SK-N-MC (cell line): ENCODE results near the gene SCAPER.
"Not testable (repeated sequence)": the region's sequence is repeated elsewhere in the genome, so short reads cannot be mapped to it uniquely, and the experiment has no call there.

ENCODE experiments used
- DNase-seq: peaks from one replicate; pipeline ENCODE4 v3.0.0-alpha.2; 2011; ENCODE audit warnings: low read depth, low spot score
- H3K27ac ChIP-seq: fragments of 200-600 bp; sonication (generic); 2 replicates; pipeline ENCODE4 v1.5.1; 2016; ENCODE audit warnings: mixed run types
- H3K36me3 ChIP-seq: fragments of 200-600 bp; sonication (generic); 2 replicates; pipeline ENCODE4 v1.6.1; 2017; ENCODE audit warnings: antibody characterized with exemption, low read length, mixed read lengths; ENCODE audit not compliant: insufficient read depth
- H3K4me3 ChIP-seq: fragments of 200-600 bp; sonication (generic); 2 replicates; pipeline ENCODE4 v1.5.1; 2016
- H3K9ac ChIP-seq: fragments of 200-600 bp; sonication (generic); 2 replicates; pipeline ENCODE4 v1.8.0; 2017; ENCODE audit warnings: mixed run types, mixed read lengths; ENCODE audit not compliant: insufficient read length
- H3K9me3 ChIP-seq: fragments of 200-600 bp; sonication (generic); 2 replicates; pipeline ENCODE4 v1.6.1; 2017; ENCODE audit warnings: low read depth, mild to moderate bottlenecking, antibody characterized with exemption, low read length, moderate library complexity, mixed read lengths
- EZH2 ChIP-seq: fragments of 200-600 bp; sonication (generic); IDR thresholded peaks from one replicate; pipeline ENCODE4 v1.6.1; 2017; ENCODE audit warnings: antibody characterized with exemption
- FOXP2 ChIP-seq: optimal IDR thresholded peaks from 2 replicates; pipeline ENCODE3; 2011; ENCODE audit warnings: mild to moderate bottlenecking, moderate library complexity; ENCODE audit not compliant: insufficient read depth; ENCODE audit errors: extremely low read length, control extremely low read depth
- POLR2AphosphoS5 ChIP-seq: IDR thresholded peaks from 2 replicates; pipeline ENCODE4 v1.6.1; 2012; ENCODE audit warnings: mild to moderate bottlenecking, low read depth, low read length, borderline replicate concordance

Gene SCAPER

DNA sequence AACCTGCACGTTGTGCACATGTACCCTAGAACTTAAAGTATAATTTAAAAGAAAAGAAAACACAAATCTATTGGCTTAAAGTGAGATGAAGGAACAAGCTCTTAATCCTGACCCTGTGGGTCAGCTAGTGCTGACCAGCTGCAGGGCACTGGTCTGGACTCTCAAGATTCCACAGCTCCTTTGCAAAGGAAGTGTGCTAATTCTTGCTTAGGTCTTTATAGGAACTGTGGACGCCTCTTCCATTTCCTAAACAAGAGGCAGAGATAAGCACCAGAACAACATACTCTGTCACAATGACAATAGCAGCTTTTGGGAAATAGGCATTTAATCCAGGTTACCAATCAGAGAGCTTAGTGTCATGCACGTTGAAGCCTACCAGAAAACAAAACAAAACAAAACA lies 402.5 kb downstream of the SCAPER start:
- H3K9ac ChIP-seq, result no peak overlapping the region
- no peaks in the 10 kb centered on the region for H3K9me3 ChIP-seq
- H3K36me3 ChIP-seq, result no peaks in the 10 kb centered on the region
- H3K4me3 ChIP-seq, result no peak overlapping the region
- no peak overlapping the region for H3K27ac ChIP-seq
- DNase-seq, result no peak
- no peak for TF ChIP-seq EZH2

- H3K9ac ChIP-seq, H3K36me3 ChIP-seq, H3K4me3 ChIP-seq, DNase-seq, H3K27ac ChIP-seq, H3K9me3 ChIP-seq: not testable (repeated sequence)
Measured at GRCh38 chr15:76502185-76502584, 403.0 kb downstream of the SCAPER start.

DNA sequence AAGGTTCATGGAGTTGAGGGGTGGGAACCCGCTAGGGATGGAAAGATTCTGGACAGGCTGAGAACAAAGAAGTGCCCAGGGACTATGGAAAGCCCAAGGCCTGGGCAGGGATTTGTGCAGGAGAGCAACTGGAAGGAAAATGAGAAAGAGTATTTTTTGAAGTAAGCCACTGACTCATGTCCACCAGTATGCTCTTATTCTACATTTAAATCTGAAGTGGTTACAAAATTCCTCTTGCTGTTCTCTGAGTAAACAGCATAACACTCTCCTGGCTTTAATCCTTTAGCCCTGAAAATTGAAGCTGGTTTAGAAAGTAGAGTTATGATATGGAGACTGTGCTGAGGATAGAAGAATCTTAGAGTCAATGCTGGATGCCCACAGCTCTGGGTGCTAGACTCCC lies 403.4 kb downstream of the SCAPER start:
- H3K27ac ChIP-seq, result no peak overlapping the region
- no peaks in the 10 kb centered on the region for H3K36me3 ChIP-seq
- TF ChIP-seq POLR2AphosphoS5, result no peak
- TF ChIP-seq EZH2, result no peak
- TF ChIP-seq FOXP2, result no peak
- no peaks in the 10 kb centered on the region for H3K9me3 ChIP-seq
- no peak overlapping the region for H3K4me3 ChIP-seq
- no peak overlapping the region for H3K9ac ChIP-seq
- DNase-seq, result no peak

DNA sequence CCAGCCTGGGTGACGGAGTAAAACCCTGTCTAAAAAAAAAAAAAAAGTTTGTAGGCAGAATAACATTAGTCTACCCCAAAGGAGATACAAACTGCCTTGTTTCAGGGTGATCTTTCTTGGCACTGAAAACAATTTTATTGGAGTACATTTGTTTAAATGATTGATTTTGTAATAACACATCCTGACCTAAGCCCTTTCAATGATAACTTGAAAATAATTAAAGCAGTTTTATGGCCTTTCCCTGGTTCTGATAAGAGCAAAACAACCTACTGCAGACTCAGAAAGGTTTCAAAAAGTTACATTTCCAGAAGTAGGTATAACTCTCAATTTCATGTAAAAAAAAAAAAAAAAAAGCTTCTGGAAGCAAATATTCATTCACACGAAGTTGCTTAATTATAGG lies 404.1 kb downstream of the SCAPER start:
- no peak for DNase-seq
- H3K36me3 ChIP-seq, result no peaks in the 10 kb centered on the region
- no peak overlapping the region for H3K4me3 ChIP-seq
- no peak for TF ChIP-seq EZH2
- no peak for TF ChIP-seq FOXP2
- TF ChIP-seq POLR2AphosphoS5, result no peak
- H3K9me3 ChIP-seq, result no peaks in the 10 kb centered on the region
- H3K27ac ChIP-seq, result no peak overlapping the region
- H3K9ac ChIP-seq, result no peak overlapping the region

DNA sequence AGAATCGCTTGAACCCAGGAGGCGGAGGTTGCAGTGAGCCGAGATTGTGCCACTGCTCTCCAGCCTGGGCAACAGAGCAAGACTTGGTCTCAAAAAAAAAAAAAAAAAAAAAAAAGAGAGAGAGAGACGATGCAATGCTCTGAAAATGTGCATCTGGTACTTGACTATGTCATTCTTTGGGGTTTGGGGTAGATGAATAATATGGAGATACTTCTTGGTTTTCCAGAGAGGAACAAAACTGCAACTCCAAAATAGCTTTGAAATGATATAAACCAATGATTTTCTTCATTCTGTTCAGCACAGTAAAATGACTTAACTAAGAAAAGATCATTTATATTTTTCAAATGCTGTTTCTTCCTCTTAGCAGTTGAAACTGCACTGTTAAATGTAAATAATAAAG lies 409.7 kb downstream of the SCAPER start:
- no peak for DNase-seq
- no peaks in the 10 kb centered on the region for H3K9me3 ChIP-seq
- no peaks in the 10 kb centered on the region for H3K36me3 ChIP-seq
- H3K27ac ChIP-seq, result no peak overlapping the region
- TF ChIP-seq POLR2AphosphoS5 (no peak), EZH2 (no peak), FOXP2 (no peak)
- H3K4me3 ChIP-seq, result no peak overlapping the region
- no peak overlapping the region for H3K9ac ChIP-seq

DNA sequence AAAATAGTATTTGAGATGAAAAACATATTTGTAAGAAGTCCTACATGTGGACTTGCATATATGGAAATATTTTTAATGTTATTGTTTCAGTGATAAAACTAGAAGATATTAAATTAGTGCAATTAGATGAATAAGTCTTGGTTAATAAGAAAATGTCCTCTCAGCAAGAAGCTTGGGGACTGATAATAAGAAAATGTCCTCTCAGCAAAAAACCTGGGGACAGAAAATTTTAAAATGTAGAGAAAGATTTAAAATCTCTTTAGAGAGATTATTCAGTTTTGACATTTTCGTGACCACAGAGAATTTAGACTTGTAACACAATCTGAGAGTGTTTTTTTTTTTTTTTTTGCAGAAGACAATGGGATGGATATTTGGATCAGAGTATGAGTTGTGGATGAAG lies 412.6 kb downstream of the SCAPER start:
- Histone ChIP-seq H3K4me3 (no peak overlapping the region), H3K36me3 (no peaks in the 10 kb centered on the region), H3K9ac (no peak overlapping the region), H3K9me3 (no peaks in the 10 kb centered on the region), H3K27ac (no peak overlapping the region)
- no peak for DNase-seq
- no peak for TF ChIP-seq EZH2
- TF ChIP-seq POLR2AphosphoS5, result no peak
- no peak for TF ChIP-seq FOXP2

- DNase-seq, result no peak
- Histone ChIP-seq H3K9me3 (no peaks in the 10 kb centered on the region), H3K36me3 (no peaks in the 10 kb centered on the region), H3K27ac (no peak overlapping the region), H3K4me3 (no peak overlapping the region), H3K9ac (no peak overlapping the region)
- TF ChIP-seq FOXP2 (no peak), EZH2 (no peak), POLR2AphosphoS5 (no peak)
Measured at GRCh38 chr15:76483752-76484151, 421.4 kb downstream of the SCAPER start.

GRCh38 chr15:76483018-76483417 lies 422.1 kb downstream of the SCAPER start:
- H3K9ac ChIP-seq, result no peak overlapping the region
- DNase-seq, result no peak
- no peak overlapping the region for H3K27ac ChIP-seq
- H3K9me3 ChIP-seq, result no peaks in the 10 kb centered on the region
- H3K4me3 ChIP-seq, result no peak overlapping the region
- TF ChIP-seq FOXP2, result no peak
- H3K36me3 ChIP-seq, result no peaks in the 10 kb centered on the region

DNA sequence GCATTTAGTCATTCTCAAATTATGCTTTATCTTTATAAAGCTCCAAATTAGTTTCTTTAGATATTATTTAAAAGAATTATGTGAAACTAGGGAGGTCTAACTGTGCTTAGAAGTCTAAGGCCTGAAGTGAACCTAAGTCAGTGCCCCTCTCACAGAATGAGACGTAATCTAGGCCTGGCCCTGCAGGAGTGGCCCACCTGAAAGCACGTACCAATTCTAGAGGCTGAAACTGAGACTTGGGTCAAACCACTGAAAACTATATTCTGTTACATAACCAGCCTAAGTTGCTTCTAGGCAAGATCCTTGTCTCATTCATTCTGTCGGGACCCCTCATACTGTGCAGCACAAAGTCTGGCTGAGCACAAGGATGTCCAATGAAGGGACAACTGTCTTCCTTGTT lies 424.9 kb downstream of the SCAPER start:
- Histone ChIP-seq H3K36me3 (no peaks in the 10 kb centered on the region), H3K9me3 (no peaks in the 10 kb centered on the region), H3K27ac (no peak overlapping the region), H3K4me3 (no peak overlapping the region), H3K9ac (no peak overlapping the region)
- no peak for DNase-seq
- no peak for TF ChIP-seq EZH2
- TF ChIP-seq POLR2AphosphoS5, result no peak
- TF ChIP-seq FOXP2, result no peak

DNA sequence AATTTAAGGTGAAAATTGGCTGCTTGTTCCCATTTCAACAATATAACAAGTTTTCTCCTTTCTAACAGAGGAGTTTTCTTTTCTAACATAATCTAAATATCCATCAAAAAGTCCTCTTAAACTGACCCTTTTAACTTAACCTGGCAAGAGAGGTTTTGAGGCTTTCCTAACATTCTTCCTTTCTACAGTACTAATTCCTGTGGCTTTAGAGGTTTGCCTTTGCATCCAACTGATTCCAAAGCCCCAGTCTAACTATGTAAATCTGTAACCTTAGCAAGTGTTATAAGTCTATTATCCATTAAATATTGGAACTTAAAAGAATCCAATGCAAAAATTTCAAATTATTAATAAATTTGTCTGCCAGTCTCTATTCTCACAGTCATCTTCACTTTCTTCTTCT lies 434.4 kb downstream of the SCAPER start:
- H3K9ac ChIP-seq, result no peak overlapping the region
- no peaks in the 10 kb centered on the region for H3K9me3 ChIP-seq
- DNase-seq, result no peak
- H3K36me3 ChIP-seq, result no peaks in the 10 kb centered on the region
- no peak overlapping the region for H3K27ac ChIP-seq
- no peak overlapping the region for H3K4me3 ChIP-seq
- TF ChIP-seq POLR2AphosphoS5 (no peak), EZH2 (no peak), FOXP2 (no peak)
